Measurements from ENCODE around the gene GGA1. TPM values are rescaled to one million over a fixed set of nuclear protein-coding genes. Genes with fewer than 3 reads are reported as not detected.

The GGA1 gene
- total RNA-seq, 1 donor from 2014 or later, result 64.8 TPM

DNA sequence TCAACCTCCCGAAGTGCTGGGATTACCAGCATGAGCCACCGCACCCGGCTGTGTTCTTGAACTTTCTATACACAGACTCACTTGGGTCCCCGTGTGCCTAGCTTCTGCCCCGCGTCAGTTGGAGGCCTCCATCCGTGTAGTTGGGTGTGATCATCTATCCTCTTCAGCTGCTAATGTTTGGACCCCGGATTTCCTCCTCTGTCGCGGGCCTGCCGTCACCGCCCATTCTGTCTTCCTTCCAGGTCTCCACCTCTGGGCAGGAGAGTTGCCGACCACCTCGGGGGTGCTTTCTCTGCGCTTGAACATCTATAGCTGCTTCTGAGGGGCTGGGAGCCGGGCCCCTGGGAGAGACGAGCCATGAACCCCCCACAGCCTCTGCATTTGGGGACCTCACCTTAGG is 42.8 kb upstream of the GGA1 start:
- peak overlapping the region; percentile 77 for H3K27ac ChIP-seq

DNA sequence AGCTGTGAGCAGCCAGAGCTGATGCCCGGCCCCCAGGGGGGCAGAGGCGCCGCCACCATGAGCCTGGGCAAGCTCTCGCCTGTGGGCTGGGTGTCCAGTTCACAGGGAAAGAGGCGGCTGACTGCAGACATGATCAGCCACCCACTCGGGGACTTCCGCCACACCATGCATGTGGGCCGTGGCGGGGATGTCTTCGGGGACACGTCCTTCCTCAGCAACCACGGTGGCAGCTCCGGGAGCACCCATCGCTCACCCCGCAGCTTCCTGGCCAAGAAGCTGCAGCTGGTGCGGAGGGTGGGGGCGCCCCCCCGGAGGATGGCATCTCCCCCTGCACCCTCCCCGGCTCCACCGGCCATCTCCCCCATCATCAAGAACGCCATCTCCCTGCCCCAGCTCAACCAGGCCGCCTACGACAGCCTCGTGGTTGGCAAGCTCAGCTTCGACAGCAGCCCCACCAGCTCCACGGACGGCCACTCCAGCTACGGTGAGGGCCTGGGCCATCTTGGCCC is 42.3 kb upstream of the GGA1 start:
- TF ChIP-seq, protein P1, sequence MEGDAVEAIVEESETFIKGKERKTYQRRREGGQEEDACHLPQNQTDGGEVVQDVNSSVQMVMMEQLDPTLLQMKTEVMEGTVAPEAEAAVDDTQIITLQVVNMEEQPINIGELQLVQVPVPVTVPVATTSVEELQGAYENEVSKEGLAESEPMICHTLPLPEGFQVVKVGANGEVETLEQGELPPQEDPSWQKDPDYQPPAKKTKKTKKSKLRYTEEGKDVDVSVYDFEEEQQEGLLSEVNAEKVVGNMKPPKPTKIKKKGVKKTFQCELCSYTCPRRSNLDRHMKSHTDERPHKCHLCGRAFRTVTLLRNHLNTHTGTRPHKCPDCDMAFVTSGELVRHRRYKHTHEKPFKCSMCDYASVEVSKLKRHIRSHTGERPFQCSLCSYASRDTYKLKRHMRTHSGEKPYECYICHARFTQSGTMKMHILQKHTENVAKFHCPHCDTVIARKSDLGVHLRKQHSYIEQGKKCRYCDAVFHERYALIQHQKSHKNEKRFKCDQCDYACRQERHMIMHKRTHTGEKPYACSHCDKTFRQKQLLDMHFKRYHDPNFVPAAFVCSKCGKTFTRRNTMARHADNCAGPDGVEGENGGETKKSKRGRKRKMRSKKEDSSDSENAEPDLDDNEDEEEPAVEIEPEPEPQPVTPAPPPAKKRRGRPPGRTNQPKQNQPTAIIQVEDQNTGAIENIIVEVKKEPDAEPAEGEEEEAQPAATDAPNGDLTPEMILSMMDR (IDR thresholded peaks at IDR 0.05), result no peak
- intact Hi-C loops (cut with DNase I), result no loop called here
- Histone ChIP-seq H3K4me1 (peaks cover 87% of the 10 kb centered on the region), H3K27me3 (ENCODE audit: low read depth) (peaks cover 2% of the 10 kb centered on the region), H3K9me3 (no peaks in the 10 kb centered on the region), H3K4me3 (peak overlapping the region; percentile 14), H3K27ac (peak overlapping the region; percentile 77), H3K36me3 (peaks cover 34% of the 10 kb centered on the region)
- ATAC-seq (no peak), DNase-seq (peak; percentile 71)

More for the DNA sequence above, 42.8 kb upstream of the GGA1 start:
- DNase-seq (no peak), ATAC-seq (no peak)
- Histone ChIP-seq H3K4me3 (peak overlapping the region; percentile 14), H3K9me3 (no peaks in the 10 kb centered on the region), H3K27me3 (ENCODE audit: low read depth) (peaks cover 8% of the 10 kb centered on the region), H3K36me3 (peaks cover 34% of the 10 kb centered on the region), H3K4me1 (peaks cover 90% of the 10 kb centered on the region)
- TF ChIP-seq, protein P1 (IDR thresholded peaks at IDR 0.05), result no peak
- intact Hi-C loops (cut with DNase I), result no loop called here

GRCh38 chr22:37566903-37567798 is 41.5 kb upstream of the GGA1 start:
- intact Hi-C loops (cut with DNase I), result no loop called here

DNA sequence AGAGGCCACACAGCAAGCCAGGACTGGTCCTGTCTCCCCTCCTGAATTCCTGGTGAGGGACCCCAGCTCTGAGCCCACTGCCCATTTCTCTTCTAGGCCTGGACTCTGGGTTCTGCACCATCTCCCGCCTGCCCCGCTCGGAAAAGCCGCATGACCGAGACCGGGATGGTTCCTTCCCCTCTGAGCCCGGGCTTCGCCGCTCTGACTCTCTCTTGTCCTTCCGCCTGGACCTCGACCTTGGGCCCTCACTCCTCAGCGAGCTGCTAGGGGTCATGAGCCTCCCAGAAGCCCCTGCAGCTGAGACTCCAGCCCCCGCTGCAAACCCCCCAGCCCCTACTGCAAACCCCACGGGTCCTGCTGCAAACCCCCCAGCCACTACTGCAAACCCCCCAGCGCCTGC is 40.6 kb upstream of the GGA1 start:
- Histone ChIP-seq H3K27me3 (ENCODE audit: low read depth) (no peaks in the 10 kb centered on the region), H3K27ac (no peak overlapping the region), H3K4me3 (no peak overlapping the region), H3K9me3 (no peaks in the 10 kb centered on the region), H3K4me1 (peaks cover 72% of the 10 kb centered on the region), H3K36me3 (peaks cover 34% of the 10 kb centered on the region)
- DNase-seq, result no peak
- ATAC-seq, result no peak
- intact Hi-C loops (cut with DNase I), result no loop called here
- TF ChIP-seq, protein P1 (IDR thresholded peaks at IDR 0.05), result no peak

More at GRCh38 chr22:37566903-37567798, 41.5 kb upstream of the GGA1 start:
- Histone ChIP-seq H3K4me1 (peaks cover 80% of the 10 kb centered on the region), H3K4me3 (no peak overlapping the region), H3K27ac (peak overlapping the region; percentile 77), H3K27me3 (ENCODE audit: low read depth) (no peaks in the 10 kb centered on the region), H3K36me3 (peaks cover 34% of the 10 kb centered on the region), H3K9me3 (no peaks in the 10 kb centered on the region)
- TF ChIP-seq, protein P1 (IDR thresholded peaks at IDR 0.05), result peak; percentile 95
- peak; percentile 77 to 88 for ATAC-seq
- peak; percentile 92 for DNase-seq

DNA sequence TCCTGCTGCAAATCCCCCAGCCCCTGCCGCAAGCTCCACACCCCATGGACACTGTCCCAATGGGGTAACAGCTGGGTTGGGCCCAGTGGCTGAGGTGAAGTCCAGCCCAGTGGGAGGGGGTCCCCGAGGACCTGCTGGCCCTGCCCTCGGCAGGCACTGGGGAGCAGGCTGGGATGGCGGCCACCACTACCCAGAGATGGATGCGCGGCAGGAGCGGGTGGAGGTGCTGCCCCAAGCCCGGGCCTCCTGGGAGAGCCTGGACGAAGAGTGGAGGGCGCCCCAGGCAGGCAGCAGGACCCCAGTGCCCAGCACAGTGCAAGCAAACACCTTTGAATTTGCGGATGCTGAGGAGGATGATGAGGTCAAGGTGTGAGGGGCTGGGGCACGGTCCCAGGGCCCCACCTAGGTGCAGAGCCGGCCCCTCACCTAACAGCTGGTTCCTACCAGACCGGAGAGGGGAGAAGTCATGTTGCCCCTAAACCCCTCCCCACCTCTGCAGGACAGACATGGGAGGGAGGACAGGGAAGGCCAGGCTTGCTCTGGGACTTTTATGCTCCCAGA is 40.1 kb upstream of the GGA1 start:
- peaks cover 34% of the 10 kb centered on the region for H3K36me3 ChIP-seq
- H3K4me3 ChIP-seq, result no peak overlapping the region
- peaks cover 70% of the 10 kb centered on the region for H3K4me1 ChIP-seq
- DNase-seq (no peak), ATAC-seq (no peak)
- no peaks in the 10 kb centered on the region for H3K27me3 ChIP-seq (ENCODE audit: low read depth)
- peak overlapping the region; percentile 60 for H3K27ac ChIP-seq
- H3K9me3 ChIP-seq, result no peaks in the 10 kb centered on the region
- intact Hi-C loops (cut with DNase I), result no loop called here
- TF ChIP-seq, protein P1 (IDR thresholded peaks at IDR 0.05), result no peak
